IPS-NIHi11 (cell line): ENCODE data around the gene GPC5.
"Not testable (repeated sequence)": the region's sequence is repeated elsewhere in the genome, so short reads cannot be mapped to it uniquely, and the experiment has no call there.

Experiments used
- DNase-seq: peaks from one replicate; pipeline ENCODE4 v3.0.0; 2012; ENCODE audit warnings: mixed read lengths, low spot score

The GPC5 gene

DNA sequence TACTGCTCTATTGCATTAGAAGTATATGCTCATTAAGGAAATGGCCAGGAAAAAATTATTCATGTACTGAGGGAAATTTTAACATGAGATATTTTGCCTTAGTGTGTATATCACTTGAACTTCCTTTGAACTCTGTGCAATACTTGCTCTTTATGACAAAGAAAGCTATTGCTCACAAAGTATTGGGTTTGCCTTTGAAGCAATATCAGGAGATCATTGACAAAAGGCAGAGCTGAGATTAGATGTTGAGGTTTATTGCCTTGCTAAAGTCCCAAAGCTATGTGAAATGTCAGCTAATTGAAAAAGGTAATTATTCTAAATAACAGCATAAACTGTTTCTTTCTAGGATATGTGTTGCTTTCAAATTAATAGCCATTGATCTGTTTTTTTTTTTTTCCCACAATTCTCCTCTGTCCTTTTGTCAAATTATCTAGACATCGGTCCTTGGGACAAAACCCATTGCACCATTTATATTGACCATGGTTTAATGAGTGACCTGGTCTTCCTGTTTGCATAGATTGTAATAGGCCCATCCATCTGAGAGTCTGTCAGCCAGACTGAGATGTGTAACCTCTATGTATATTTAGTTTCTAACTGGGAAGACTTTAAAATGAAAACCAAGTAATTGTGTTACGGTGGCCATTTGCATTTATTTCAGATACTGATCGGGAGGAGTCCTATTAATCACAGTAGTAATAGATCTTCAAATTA lies 1075.5 kb downstream of the GPC5 start:
- no peak for DNase-seq

DNA sequence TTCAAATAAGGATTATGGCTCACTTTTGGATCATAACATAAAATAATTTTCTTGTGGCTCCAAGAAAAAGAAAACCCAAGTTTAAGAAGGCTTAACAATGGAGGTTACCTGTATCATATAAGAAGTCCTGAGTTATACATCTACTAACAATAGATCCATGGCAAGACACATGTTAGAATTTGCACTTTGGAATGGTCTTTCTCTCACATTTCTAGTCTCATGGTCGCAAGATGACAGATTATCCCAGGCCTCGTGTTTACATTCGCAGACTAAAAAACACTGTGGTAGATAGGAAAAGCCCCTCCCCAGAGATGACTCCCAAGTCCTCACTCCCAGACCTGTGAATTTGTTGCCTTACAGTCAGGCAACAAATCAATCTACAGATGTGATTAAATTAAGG lies 1082.0 kb downstream of the GPC5 start:
- DNase-seq = no peak

DNA sequence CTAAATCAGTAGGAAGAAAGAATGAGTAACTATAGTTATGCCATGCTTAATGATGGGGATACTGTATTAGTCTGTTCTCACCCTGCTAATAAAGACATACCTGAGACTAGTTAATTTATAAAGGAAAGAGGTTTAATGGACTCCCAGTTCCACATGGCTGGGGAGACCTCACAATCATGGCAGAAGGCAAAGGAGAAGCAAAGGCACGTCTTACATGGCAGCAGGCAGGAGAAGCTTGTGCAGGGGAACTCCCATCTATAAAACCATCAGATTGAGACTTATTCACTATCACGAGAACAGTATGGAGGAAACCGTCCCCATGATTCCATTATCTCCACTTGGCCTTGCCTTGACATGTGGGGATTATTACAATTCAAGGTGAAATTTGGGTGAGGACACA lies 1084.4 kb downstream of the GPC5 start:
- not testable (repeated sequence) for DNase-seq

DNA sequence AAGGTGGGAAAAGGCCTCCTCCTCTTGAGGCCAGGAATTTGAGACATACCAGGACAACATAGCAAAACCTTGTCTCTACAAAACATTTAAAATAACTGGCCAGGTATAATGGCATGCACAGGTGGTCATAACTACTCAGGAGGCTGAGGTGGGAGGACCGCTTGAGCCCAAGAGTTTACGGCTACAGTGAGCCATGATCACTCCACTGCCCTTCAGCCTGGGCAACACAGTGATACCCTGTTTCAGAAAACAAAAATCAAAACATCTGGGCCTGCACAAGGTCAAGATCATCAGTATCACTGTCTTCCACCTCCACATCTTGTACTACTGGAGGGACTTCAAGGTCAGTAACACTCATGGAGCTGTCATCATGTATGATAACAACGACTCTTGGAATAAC lies 1085.5 kb downstream of the GPC5 start:
- no peak for DNase-seq

DNA sequence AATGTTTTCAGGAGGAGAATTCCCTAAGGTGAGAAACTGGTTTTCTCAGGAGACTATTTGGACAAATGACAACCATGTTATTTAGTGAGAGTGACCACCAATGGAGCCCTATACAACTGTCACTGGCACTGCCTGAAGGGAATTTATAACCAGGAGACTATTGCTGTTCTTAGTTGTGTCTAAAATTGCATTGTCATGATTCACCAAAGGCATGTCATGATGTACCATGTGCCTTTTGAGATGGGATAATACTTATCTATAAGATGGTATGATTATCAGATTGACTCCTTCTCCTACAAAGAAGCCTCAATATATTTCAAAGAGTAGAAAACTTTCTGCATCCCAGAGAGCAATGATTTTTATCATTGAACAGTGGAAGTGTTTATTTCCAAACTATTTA lies 1088.8 kb downstream of the GPC5 start:
- DNase-seq = no peak

DNA sequence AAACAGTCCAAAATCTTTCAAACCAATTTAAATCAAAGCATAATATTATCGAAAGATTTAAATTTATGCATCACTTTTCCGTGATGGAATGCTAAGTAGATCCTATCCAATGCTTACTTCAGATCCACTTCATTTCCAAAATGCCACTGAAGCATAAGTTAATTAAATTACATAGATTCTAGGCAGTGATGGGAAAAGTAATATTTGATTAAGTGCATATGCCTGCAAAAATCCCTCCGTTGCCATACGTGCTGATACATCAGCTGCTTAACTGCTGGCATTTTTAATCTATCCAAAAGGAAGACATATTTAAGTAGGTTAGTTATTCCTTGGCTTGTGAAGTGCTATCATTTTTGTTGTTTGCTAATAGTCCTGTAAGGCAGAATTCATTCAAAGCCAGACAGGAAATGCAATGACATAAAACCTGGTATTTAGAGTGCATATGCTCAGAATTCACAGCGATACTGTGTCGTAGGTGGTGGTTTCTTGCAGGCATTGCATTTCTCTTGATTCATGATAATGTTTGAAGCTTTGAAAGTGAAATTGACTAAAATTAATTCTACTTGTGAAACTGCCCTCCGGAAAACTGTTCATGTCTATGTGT lies 1089.9 kb downstream of the GPC5 start:
- no peak for DNase-seq

DNA sequence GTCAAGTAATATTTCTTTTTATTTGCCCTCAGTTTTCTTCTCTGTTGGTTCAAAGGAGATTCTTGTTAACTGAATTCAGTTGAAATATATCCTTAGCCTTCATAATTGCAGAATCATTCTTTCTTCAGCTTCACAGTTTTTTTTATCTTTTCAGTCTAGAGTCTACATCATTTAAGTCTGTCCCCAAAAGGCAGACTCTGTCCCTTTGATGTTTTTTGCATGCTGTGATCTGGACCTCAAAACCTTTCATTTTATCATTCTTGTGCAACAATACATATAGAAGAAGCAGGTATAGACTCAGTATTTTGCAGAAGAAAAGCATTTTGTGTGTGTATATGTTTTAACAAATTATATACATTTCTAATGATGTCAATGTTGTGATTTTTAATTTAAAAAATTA lies 1093.4 kb downstream of the GPC5 start:
- DNase-seq = no peak

DNA sequence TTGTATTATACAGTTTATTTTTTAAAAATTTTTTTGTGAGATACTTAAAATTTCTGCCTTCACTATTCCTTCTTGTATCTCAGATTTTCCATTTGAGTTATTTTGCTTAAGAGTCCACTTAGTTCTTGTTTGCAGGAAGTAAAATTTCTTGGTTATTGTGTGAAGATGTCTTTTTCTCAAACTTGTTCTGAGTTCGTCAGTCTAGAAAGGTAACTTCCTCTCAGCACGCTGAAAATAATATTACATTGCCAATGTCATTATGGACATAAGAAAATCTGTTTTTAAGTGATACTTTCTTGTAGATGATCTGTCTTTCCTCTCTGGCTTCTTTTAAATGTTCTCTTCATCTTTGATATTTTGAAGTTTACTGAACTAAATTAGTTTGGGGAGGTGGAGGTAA lies 1096.5 kb downstream of the GPC5 start:
- DNase-seq = no peak

DNA sequence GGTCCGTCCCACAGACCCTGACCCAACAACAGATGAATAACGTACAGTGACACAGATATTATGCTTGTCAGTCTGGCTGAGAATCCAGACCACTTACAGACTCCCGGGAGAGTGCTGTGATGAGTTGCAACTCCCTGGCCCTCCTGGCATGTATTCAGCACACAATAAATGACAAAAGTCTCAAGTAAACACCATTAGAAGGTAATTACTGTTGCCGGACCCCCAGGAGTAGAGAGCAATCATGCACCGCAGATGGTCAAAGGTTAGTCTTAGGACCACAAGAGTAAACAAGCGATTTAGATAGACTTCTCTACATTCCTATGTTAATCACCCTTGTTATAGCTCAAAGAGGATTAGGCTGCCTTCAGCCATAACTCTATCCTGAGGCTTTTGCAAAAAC lies 1101.8 kb downstream of the GPC5 start:
- no peak for DNase-seq

DNA sequence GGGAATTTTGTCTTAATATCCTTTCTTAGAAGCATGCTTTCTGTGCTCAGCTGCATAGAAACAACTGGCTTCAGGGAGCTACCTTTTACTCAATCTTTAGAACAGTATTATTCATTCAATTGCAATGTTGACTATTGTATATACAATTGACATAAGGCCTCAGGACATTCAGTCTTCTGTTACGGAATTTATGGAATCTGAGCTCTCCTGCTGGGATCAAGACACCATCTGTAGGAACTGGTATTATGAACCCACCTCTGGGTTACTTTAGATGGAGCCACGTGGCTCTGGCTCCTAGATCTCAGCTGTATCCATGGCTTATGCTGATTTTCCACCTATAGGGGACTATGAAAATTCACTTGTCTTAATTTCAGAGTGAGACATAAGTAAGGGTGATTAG lies 1112.0 kb downstream of the GPC5 start:
- DNase-seq = no peak

DNA sequence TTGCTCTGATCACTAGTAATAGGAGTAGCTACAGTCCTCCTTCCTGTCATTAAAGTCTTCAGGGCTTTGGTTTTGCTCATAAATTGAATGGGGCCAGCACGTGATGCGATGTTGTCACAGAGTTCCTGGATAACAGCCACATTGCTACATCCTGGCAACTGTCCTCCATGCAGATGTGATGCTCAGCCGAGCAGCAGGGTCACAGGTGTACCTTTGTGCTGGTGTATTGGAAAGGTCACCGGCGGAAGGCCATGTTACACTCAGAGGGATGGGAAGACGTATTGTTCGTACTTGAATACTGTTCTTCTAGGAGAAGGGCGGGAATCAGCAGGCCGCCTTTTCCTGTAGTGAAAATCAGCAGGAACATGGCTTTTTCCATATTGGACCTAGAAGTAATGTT lies 1114.4 kb downstream of the GPC5 start:
- DNase-seq = no peak

DNA sequence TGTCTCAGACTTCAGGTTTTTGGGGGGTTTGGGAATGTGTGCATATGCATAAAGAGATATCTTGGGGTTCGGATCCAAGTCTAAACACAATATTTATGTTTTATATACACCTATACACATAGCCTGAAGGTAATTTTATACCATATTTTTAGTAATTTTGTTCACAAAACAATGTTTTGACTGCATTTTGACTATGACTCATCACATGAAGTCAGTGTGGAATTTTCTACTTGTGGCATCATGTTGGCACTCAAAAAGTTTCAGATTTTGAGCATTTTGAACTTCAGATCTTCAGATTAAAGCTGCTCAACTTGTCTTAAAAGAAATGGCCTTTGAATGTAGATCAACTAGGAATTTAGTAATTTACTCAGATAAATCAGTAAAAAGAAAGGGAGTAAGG lies 1115.3 kb downstream of the GPC5 start:
- DNase-seq = no peak

DNA sequence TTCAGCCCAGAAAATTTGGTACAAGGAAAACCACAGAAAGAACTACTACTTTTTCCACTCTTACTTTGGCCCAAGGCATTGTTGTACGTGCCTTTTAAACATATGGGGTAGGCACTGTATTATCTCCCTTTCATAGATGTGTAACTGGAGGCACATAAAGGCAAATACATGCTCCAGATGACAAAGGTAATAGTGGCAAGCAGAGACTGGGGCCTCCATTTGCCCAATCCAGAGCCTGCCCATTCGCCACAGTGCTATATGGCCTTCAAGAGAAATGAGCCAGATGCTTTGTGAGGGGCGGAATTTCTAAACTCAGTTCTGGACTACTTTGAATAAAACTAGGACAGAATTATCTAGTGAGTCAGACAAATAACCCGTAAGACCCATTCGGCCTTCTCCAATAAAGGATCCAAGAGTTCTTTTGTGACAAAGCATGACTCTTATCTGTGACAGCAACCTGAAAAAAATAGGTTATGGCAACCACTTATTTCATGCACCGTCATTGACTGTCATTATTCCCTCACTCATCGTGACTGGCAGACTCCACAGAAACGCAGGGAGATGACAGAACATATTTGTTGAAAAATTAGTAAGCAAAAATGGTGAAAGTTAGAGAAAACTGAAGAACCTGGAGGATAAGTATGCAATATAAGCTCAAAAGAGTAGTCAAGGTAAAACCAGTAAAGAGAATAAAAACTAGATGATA lies 1116.2 kb downstream of the GPC5 start:
- no peak for DNase-seq

DNA sequence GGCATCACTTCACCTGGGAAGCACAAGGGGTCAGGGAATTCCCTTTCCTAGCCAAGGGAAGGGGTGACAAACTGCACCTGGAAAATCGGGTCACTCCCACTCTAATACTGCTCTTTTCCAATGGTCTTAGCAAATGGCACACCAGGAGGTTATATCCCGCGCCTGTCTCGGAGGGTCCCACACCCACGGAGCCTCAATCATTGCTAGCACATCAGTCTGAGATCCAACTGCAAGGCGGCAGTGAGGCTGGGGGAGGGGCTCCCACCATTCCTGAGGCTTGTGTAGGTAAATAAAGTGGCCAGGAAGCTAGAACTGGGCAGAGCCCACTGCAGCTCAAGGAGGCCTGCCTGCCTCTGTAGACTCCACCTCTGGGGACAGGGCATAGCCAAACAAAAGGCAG lies 1118.5 kb downstream of the GPC5 start:
- DNase-seq = not testable (repeated sequence)

DNA sequence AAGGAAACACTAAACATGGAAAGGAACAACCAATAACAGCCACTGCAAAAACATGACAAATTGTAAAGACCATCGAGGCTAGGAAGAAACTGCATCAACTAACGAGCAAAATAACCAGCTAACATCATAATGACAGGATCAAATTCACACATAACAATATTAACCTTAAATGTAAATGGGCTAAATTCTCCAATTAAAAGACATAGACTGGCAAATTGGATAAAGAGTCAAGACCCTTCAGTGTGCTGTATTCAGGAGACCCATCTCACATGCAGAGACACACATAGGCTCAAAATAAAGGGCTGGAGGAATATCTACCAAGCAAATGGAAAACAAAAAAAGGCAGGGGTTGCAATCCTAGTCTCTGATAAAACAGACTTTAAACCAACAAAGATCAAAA lies 1120.2 kb downstream of the GPC5 start:
- not testable (repeated sequence) for DNase-seq

DNA sequence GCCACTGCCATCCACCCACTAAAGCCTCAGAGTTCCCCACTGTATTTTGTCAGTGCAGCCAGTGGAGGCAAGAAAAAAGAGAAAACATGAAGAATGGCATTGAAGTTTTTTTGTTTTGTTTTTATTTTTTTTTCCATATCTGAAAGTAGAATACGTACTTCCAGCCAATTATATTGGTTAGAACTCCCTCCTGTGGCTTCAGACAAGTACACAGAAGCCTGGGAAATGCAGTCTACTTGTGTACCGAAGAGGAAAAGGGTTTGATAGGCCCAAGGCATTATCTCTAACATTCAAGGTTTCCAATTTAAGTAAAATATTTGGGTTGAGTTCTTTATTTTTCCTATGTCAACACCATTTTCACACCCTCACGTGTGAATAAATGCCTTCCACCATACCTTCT lies 1131.9 kb downstream of the GPC5 start:
- DNase-seq = no peak

DNA sequence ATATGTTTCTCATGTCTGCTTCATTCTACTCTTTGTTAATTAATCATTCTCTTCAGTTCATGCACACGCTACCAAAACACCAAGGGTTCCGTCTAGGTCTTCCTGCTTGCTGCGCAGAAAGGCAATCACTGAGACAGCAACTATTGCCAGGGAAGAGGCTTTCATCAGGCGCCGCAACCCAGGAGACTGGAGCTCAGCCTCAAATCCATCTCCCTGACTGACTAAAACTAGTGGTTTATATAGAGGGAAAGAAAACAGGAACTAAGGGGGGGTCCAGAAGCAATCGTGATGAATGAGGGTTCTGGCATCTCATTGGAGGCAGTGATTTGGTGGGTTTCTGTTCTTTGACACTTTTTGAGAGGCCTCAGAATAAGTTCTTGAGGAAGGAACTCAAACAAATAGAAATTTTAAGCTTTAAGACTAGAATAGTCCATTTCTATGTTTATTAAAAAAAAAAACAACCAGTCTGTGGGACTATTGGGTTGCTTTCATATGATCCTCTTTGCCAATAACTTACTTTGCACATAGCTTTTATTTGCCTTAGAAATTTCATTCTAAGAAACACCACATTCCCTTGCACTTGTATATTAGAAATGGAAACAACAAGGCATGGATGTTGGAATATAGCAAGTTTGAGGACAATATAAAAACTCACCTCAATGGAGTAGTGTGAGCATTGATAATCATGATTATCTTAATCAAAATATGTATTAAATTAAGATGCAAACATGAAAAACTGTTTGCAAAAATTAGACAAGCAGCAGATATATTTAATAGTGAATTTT lies 1137.0 kb downstream of the GPC5 start:
- no peak for DNase-seq

DNA sequence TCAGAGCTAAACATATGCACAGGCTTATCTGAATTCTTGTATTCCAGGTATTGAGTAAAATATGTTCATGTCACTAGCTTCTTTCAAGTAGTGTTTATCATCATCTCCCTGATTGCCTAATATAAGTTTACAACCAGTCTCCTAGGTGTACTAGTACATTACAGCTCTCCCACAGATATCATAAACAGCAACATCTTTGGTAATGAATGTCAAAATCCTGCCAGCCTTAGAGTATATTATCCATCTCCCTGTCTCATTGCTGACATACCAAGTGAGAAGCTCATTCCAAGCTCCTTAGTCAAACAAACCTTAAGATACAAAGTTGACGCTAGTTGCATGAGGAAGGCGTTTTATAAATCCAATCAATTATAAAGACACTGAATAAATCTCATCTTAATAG lies 1139.0 kb downstream of the GPC5 start:
- no peak for DNase-seq

DNA sequence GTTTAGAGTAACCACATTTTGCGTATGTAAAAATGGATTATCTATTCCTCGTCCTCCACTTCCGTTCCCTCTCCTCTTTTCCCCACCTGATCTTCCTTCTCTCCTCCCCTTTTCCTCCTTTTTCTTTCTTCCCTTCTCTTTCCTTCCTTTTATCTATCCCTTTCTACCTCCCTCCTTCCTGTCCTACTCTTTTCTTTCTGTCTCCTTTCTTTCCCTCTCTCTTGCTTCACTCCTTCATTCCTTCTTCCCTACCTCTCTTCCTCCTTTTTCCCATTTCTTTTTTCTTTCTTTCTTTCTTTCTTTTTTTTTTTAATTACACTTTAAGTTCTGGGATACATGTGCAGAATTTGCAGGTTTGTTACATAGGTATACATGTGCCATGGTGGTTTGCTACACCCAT lies 1139.7 kb downstream of the GPC5 start:
- no peak for DNase-seq

DNA sequence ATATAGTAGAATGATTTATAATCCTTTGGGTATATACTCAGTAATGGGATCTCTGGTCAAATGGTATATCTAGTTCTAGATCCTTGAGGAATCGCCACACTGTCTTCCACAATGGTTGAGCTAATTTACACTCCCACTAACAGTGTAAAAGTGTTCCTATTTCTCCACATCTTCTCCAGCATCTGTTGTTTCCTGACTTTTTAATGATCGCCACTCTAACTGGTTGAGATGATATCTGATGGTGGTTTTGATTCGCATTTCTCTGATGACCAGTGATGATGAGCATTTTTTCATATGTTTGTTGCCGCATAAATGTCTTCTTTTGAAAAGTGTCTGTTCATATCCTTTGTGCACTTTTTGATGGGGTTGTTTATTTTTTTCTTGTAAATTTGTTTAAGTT lies 1140.7 kb downstream of the GPC5 start:
- not testable (repeated sequence) for DNase-seq

DNA sequence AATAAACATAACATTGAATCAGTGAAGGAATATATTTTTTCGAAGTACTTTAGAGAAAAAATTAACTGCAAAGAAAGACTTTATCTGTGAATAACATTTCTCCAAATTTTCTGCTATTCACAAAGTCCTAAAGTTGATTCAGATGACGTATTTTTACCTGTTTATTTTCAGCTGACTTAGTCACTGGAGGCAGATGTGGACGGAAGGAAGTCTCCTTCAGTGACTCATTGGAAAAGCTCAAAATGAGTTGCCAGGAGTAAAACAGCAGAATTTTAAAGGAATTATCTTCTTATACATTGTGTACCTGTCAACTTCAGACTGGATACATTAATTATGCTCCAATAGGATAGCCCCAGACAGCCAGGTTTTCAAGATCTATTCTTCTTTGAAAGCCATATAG lies 1148.8 kb downstream of the GPC5 start:
- no peak for DNase-seq

DNA sequence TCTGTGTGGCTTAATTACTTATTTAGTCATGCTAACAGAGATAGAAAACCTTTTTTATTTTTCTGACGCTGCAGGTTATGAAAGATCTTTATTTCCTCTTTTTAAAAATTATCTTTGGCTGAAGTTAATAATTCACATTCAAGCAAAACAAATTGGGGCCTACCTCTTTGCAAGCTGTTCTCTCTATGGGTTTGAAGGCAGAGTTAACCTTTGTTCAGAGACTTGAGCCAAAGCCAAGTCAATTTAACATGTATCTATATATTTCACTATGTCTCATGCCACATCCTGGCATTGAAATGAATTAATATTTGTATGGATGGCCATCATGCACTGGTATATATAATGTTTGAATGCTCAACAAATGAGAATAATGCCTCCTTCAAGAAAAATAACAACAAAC lies 1150.9 kb downstream of the GPC5 start:
- no peak for DNase-seq
